ENCODE measurements around the gene HOXA6.

The HOXA6 gene

GRCh38 chr7:27113991-27114769, 33.4 kb downstream of the HOXA6 start:
- DNase-seq (ENCODE audit: low read depth, low spot score) = no peak
- peak overlapping the region; percentile 82 for H3K27ac ChIP-seq

- H3K27ac ChIP-seq = peak overlapping the region; percentile 82
- peak; percentile 80 for DNase-seq (ENCODE audit: low read depth, low spot score)
These were observed 34.3 kb downstream of the HOXA6 start for GRCh38 chr7:27112955-27113949.

- H3K27ac ChIP-seq = peak overlapping the region; percentile 82
These were observed 35.2 kb downstream of the HOXA6 start for GRCh38 chr7:27112361-27112760.

GRCh38 chr7:27111751-27112277, 35.8 kb downstream of the HOXA6 start:
- DNase-seq (ENCODE audit: low read depth, low spot score) = no peak
- peak overlapping the region; percentile 82 for H3K27ac ChIP-seq

More at GRCh38 chr7:27112361-27112760, 35.2 kb downstream of the HOXA6 start:
- no peak for DNase-seq (ENCODE audit: low read depth, low spot score)

- DNase-seq (ENCODE audit: low read depth, low spot score) = no peak
- H3K27ac ChIP-seq = peak overlapping the region; percentile 82
These were observed 36.4 kb downstream of the HOXA6 start for GRCh38 chr7:27111042-27111750.

GRCh38 chr7:27110186-27111031, 37.2 kb downstream of the HOXA6 start:
- DNase-seq (ENCODE audit: low read depth, low spot score) = no peak
- peak overlapping the region; percentile 82 for H3K27ac ChIP-seq

GRCh38 chr7:27109466-27110185, 37.9 kb downstream of the HOXA6 start:
- DNase-seq (ENCODE audit: low read depth, low spot score) = no peak
- no peak overlapping the region for H3K27ac ChIP-seq

- H3K27ac ChIP-seq = no peak overlapping the region
- DNase-seq (ENCODE audit: low read depth, low spot score) = no peak
These were observed 39.0 kb downstream of the HOXA6 start for GRCh38 chr7:27108390-27109127.

GRCh38 chr7:27107391-27108381, 39.9 kb downstream of the HOXA6 start:
- H3K27ac ChIP-seq = no peak overlapping the region
- DNase-seq (ENCODE audit: low read depth, low spot score) = no peak

- no peak for DNase-seq (ENCODE audit: low read depth, low spot score)
- H3K27ac ChIP-seq = no peak overlapping the region
These were observed 40.7 kb downstream of the HOXA6 start for GRCh38 chr7:27106901-27107240.

- H3K27ac ChIP-seq = no peak overlapping the region
- DNase-seq (ENCODE audit: low read depth, low spot score) = no peak
These were observed 41.2 kb downstream of the HOXA6 start for GRCh38 chr7:27106181-27106900.

GRCh38 chr7:27105301-27106031, 42.1 kb downstream of the HOXA6 start:
- H3K27ac ChIP-seq = no peak overlapping the region
- DNase-seq (ENCODE audit: low read depth, low spot score) = no peak

- no peak overlapping the region for H3K27ac ChIP-seq
- DNase-seq (ENCODE audit: low read depth, low spot score) = no peak
These were observed 43.1 kb downstream of the HOXA6 start for GRCh38 chr7:27104341-27105058.

- DNase-seq (ENCODE audit: low read depth, low spot score) = no peak
- H3K27ac ChIP-seq = no peak overlapping the region
These were observed 43.9 kb downstream of the HOXA6 start for GRCh38 chr7:27103489-27104226.

Data from epithelial cell of prostate (primary cell).